HL-60 (cell line): ENCODE measurements around the gene ST8SIA4.

Source experiments
- GABPA ChIP-seq: IDR thresholded peaks from 2 replicates; pipeline ENCODE4 v1.6.1; 2012; ENCODE audit warnings: low read depth
- POLR2AphosphoS5 ChIP-seq: IDR thresholded peaks from 2 replicates; pipeline ENCODE4 v1.6.1; 2012; ENCODE audit warnings: low read depth
- TF ChIP-seq, protein P1 (sequence below): IDR thresholded peaks from one replicate; pipeline ENCODE4 v1.5.1; 2011; ENCODE audit warnings: low read length, control low read depth, inconsistent platforms; ENCODE audit not compliant: insufficient read depth

- TF ChIP-seq POLR2AphosphoS5 (no peak), GABPA (no peak)
- TF ChIP-seq, protein P1, sequence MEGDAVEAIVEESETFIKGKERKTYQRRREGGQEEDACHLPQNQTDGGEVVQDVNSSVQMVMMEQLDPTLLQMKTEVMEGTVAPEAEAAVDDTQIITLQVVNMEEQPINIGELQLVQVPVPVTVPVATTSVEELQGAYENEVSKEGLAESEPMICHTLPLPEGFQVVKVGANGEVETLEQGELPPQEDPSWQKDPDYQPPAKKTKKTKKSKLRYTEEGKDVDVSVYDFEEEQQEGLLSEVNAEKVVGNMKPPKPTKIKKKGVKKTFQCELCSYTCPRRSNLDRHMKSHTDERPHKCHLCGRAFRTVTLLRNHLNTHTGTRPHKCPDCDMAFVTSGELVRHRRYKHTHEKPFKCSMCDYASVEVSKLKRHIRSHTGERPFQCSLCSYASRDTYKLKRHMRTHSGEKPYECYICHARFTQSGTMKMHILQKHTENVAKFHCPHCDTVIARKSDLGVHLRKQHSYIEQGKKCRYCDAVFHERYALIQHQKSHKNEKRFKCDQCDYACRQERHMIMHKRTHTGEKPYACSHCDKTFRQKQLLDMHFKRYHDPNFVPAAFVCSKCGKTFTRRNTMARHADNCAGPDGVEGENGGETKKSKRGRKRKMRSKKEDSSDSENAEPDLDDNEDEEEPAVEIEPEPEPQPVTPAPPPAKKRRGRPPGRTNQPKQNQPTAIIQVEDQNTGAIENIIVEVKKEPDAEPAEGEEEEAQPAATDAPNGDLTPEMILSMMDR: no peak
These were observed 1.3 kb upstream of the ST8SIA4 start for GRCh38 chr5:100904259-100904861.
